Heart left ventricle (tissue), 16 donors: ENCODE results near the gene GNAQ. TPM values are rescaled to one million over a fixed set of nuclear protein-coding genes. Genes with fewer than 3 reads are reported as not detected.

ENCODE experiments used
- ATAC-seq, 4 donors: fragments of 200-7000 bp; cut with Tn5 transposase; one replicate each; pipeline ENCODE4 v1.9.1; 2020 to 2022; ENCODE audit warnings: moderate library complexity in 4 of 4, mild to moderate bottlenecking in 3 of 4, moderate number of reproducible peaks in 1 of 4
- DNase-seq, 5 donors: peaks; one replicate each; pipeline ENCODE4 v3.0.0-alpha.2; 2020
- H3K27ac ChIP-seq, 12 donors: fragments of 200-600 bp; sonication (generic) in 4 of 12; one replicate each; pipeline versions ENCODE4 v1.5.0 to v1.8.0; 2016 to 2022; ENCODE audit warnings: mild to moderate bottlenecking in 2 of 12
- H3K27me3 ChIP-seq, 9 donors: fragments of 200-600 bp; sonication (generic) in 2 of 9; one replicate each; pipeline versions ENCODE4 v1.5.1 to v1.8.0; 2016 to 2022; ENCODE audit warnings: mild to moderate bottlenecking in 3 of 9
- H3K36me3 ChIP-seq, 9 donors: fragments of 200-600 bp; sonication (generic) in 2 of 9; one replicate each; pipeline versions ENCODE4 v1.5.0 to v1.8.0; 2018 to 2022; ENCODE audit warnings: mild to moderate bottlenecking in 2 of 9
- H3K4me1 ChIP-seq, 12 donors: fragments of 200-600 bp; sonication (generic) in 4 of 12; one replicate each; pipeline versions ENCODE4 v1.5.0 to v1.8.0; 2016 to 2022; ENCODE audit warnings: mild to moderate bottlenecking in 3 of 12
- H3K4me3 ChIP-seq, 12 donors: fragments of 200-600 bp; sonication (generic) in 4 of 12; one replicate each; pipeline versions ENCODE4 v1.5.0 to v1.8.0; 2017 to 2022; ENCODE audit warnings: mild to moderate bottlenecking in 9 of 12, moderate library complexity in 4 of 12
- H3K9me3 ChIP-seq, 12 donors: fragments of 200-600 bp; sonication (generic) in 4 of 12; one replicate each; pipeline versions ENCODE4 v1.5.0 to v1.8.0; 2016 to 2022; ENCODE audit warnings: mild to moderate bottlenecking in 1 of 12
- CTCF ChIP-seq, 12 donors: fragments of 200-600 bp; sonication (generic) in 4 of 12; IDR thresholded peaks; one replicate each; pipeline versions ENCODE4 v1.5.0 to v1.8.0; 2018 to 2022; ENCODE audit warnings: antibody characterized with exemption in 12 of 12, mild to moderate bottlenecking in 5 of 12
- POLR2A ChIP-seq, 2 donors: fragments of 450-650 bp; IDR thresholded peaks; one replicate each; pipeline ENCODE4 v1.6.1; 2017; ENCODE audit warnings: antibody characterized with exemption in 2 of 2, mild to moderate bottlenecking in 2 of 2, moderate library complexity in 2 of 2
- WGBS, 4 donors: extraction: QIAGEN DNeasy Blood & Tissue Kit in 2 of 4; methylation state at CpG; one replicate each; pipeline versions ENCODE4 v1.1.5 to v1.1.7; 2013 to 2018; 5-methylcytosine and 5-hydroxymethylcytosine counted together
- intact Hi-C, 10 donors: fragments of 100-400 bp; cut with DNase I; formaldehyde crosslinking; loops; one replicate each; pipeline versions ENCODE4 v1.11.1 to v1.14.2; 2022
- polyA plus RNA-seq, 2 donors: library from polyadenylated mRNA; stranded (reverse); fragments of 200-250 nt; gene quantifications; one replicate each; pipeline ENCODE4 v1.2.3, GENCODE V29; 2013
- total RNA-seq, 9 donors: library from RNA; depleted of rRNA in 2 of 9; stranded (reverse); fragments of >200 nt in 2 of 9; fragmentation: NEBNext Ultra II Directional in 3 of 9; extraction: Animal tissue kit (Norgen Biotek cat#: 25700) in 3 of 9; gene quantifications; one replicate each; pipeline versions ENCODE4 v1.1.0 to v1.2.4, GENCODE V29; 2016 to 2023
- donor health status: ischemic (EF 13 %, LVEDD 7.1; RV severe dilation, severe dysfunction).
- donor health status: healthy with polysubstance abuse.
- donor health status: DM: no; HTN: yes; CAD: no.
- donor health status: DM: no; HTN: no; CAD: no.
- donor health status: ischemic (EF 25% LVEDD 6.9; RV normal size, moderate dysfunction).
- donor health status: ischemic (EF 25% LVEDD 5.7; RV mildly dilated, moderate dysfunction).
- donor health status: healthy.
- donor health status: DM: yes; HTN: yes; CAD: no.
- donor health status: ischemic (EF 35%, LVEDD 5.7; RV mildly dilated, moderate dysfunction).
- donor health status: nonischemic (EF 11% LVEDD 7.7; RV severe dilation, severe dysfunction).
- donor health status: DM: yes; HTN: yes; CAD: no.
- donor health status: PGD.
- donor health status: ischemic (EF 29% LVEDD 5.4; RV normal size, mild dysfunction).
- donor health status: nonischemic (EF 23%, LVEDD 6.1; RV moderate dilation, normal function).

Gene GNAQ
- total and polyA plus RNA-seq, 11 donors = 4.8 to 34.1 (median 11.3) TPM

GRCh38 chr9:77892955-77893514 lies 138.6 kb downstream of the GNAQ start:
- intact Hi-C loops = no loop called here

GRCh38 chr9:77892171-77892570 lies 139.4 kb downstream of the GNAQ start:
- no peak for DNase-seq
- intact Hi-C loops = no loop called here
- no peaks in the 10 kb centered on the region for H3K9me3 ChIP-seq
- 64 to 80% (median 70%) methylated on average over 1 of the region's 1 CpG for WGBS, 4 donors
- H3K4me1 ChIP-seq = peaks cover 0 to 22% (median 5%) of the 10 kb centered on the region in 12 donors
- no peak overlapping the region for H3K4me3 ChIP-seq
- ATAC-seq = no peak
- TF ChIP-seq POLR2A (IDR thresholded peaks at IDR 0.05) (no peak), CTCF (IDR thresholded peaks at IDR 0.05) (no peak)
- no peak overlapping the region for H3K27ac ChIP-seq
- no peaks in the 10 kb centered on the region for H3K27me3 ChIP-seq
- peaks cover 0 to 4% (median 0%) of the 10 kb centered on the region in 9 donors for H3K36me3 ChIP-seq

More at GRCh38 chr9:77892955-77893514, 138.6 kb downstream of the GNAQ start:
- H3K27ac ChIP-seq = no peak overlapping the region
- peaks cover 0 to 25% (median 6%) of the 10 kb centered on the region in 12 donors for H3K4me1 ChIP-seq
- H3K4me3 ChIP-seq = no peak overlapping the region
- DNase-seq (no peak), ATAC-seq (no peak)
- H3K9me3 ChIP-seq = no peaks in the 10 kb centered on the region
- TF ChIP-seq CTCF (IDR thresholded peaks at IDR 0.05) = no peak
- no peak for TF ChIP-seq POLR2A (IDR thresholded peaks at IDR 0.05)
- no peaks in the 10 kb centered on the region for H3K27me3 ChIP-seq
- WGBS, 4 donors = 94 to 99% (median 94%) methylated on average over 3 of the region's 3 CpGs
- peaks cover 0 to 4% (median 0%) of the 10 kb centered on the region in 9 donors for H3K36me3 ChIP-seq

GRCh38 chr9:77891128-77891800 lies 140.3 kb downstream of the GNAQ start:
- no peak for DNase-seq
- peaks cover 0 to 13% (median 0%) of the 10 kb centered on the region in 12 donors for H3K4me1 ChIP-seq
- no peak overlapping the region for H3K4me3 ChIP-seq
- WGBS, 4 donors = 62 to 75% (median 69%) methylated on average over 8 of the region's 8 CpGs
- H3K27ac ChIP-seq = no peak overlapping the region
- no peaks in the 10 kb centered on the region for H3K27me3 ChIP-seq
- TF ChIP-seq POLR2A (IDR thresholded peaks at IDR 0.05) (no peak), CTCF (IDR thresholded peaks at IDR 0.05) (no peak)
- ATAC-seq = no peak
- no peaks in the 10 kb centered on the region for H3K9me3 ChIP-seq
- H3K36me3 ChIP-seq = peaks cover 0 to 4% (median 0%) of the 10 kb centered on the region in 9 donors
- intact Hi-C loops = no loop called here

- H3K4me1 ChIP-seq = peaks cover 0 to 32% (median 10%) of the 10 kb centered on the region in 12 donors
- no peak overlapping the region for H3K27ac ChIP-seq
- intact Hi-C loops = no loop called here
- no peak for DNase-seq
- no peak overlapping the region for H3K4me3 ChIP-seq
- H3K27me3 ChIP-seq = no peaks in the 10 kb centered on the region
- TF ChIP-seq CTCF (IDR thresholded peaks at IDR 0.05) (no peak), POLR2A (IDR thresholded peaks at IDR 0.05) (no peak)
- whole genome bisulfite sequencing, 4 donors = 95 to 98% (median 96%) methylated on average over 2 of the region's 2 CpGs
- no peaks in the 10 kb centered on the region for H3K36me3 ChIP-seq
- ATAC-seq = no peak
- H3K9me3 ChIP-seq = no peaks in the 10 kb centered on the region
Measured at GRCh38 chr9:77887662-77888061, 143.9 kb downstream of the GNAQ start.
